ENCODE data around the gene EPB41L4A. TPM values are rescaled to one million over a fixed set of nuclear protein-coding genes. Genes with fewer than 3 reads are reported as not detected.
"Not testable (repeated sequence)": the region's sequence is repeated elsewhere in the genome, so short reads cannot be mapped to it uniquely, and the experiment has no call there.

Gene EPB41L4A
- total RNA-seq, 2 donors from 2014 or later = 0.27 TPM; not detected in 1

DNA sequence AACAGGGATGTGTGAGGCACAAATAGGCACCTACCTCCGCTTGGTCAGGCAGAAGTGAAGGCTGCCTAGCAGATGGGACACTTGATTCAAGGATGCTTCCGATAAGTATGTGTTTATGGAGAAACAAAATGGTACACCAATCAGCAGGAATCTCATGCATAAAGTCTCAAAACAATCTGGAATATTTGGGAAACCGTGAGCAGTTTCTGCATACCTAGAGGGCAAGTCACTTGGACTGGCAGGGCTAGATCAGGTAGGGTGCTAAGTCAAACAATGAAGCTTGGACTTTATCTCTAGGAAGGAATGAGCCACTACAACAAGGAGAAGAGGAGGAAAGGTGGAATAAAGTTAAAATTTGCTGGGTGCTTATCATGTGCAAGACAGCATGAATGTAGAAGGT is 5.5 kb downstream of the EPB41L4A start:
- Mint-ChIP-seq H3K9me3 (no peaks in the 10 kb centered on the region), H3K36me3 (no peaks in the 10 kb centered on the region), H3K27ac (no peak overlapping the region)
- ATAC-seq (no peak), DNase-seq (ENCODE audit: low spot score in 2 of 2) (no peak)

DNA sequence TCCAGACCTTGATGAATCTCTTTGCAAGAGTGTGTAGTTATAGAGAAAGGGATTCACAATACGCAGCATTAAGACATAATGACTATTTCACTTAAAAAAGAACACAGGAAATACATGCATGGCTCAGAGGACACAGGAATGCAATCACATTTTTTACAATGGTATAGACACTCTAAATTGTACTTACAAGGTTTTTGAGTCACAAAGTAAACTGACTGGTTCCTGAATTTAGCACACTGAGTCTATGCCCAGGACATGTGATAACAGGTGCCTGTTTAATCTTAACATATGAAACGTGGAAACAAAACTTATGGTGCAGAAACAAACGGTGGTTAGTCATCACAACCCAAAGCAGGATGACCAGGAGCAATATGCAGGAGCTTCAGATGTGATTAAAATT is 6.7 kb downstream of the EPB41L4A start:
- no peak overlapping the region for H3K27ac Mint-ChIP-seq
- H3K9me3 Mint-ChIP-seq = no peaks in the 10 kb centered on the region
- DNase-seq (ENCODE audit: low spot score in 2 of 2) (no peak), ATAC-seq (no peak)
- no peaks in the 10 kb centered on the region for H3K36me3 Mint-ChIP-seq

GRCh38 chr5:112411903-112412302 is 7.2 kb downstream of the EPB41L4A start:
- ATAC-seq = no peak
- Mint-ChIP-seq H3K36me3 (no peaks in the 10 kb centered on the region), H3K27ac (no peak overlapping the region), H3K9me3 (no peaks in the 10 kb centered on the region)
- no peak for DNase-seq (ENCODE audit: low spot score in 2 of 2)

DNA sequence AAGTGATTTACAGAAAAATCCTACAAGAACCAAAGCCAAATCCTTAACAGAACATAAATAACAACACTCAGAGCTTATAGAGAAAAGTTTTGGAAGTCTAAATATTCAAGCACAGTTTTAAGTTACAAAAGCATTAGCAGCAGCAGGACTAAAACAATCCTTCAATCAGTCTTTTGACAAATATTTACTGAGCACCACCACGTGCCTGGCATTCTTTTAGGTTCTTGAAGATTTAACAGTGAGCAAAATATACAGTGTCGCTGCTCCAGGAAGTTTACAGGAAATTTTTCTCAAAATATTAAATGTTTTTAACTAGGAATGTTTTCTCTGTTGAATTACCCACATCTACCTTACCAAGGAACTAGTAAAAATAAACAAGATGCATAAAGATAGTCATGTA is 11.4 kb downstream of the EPB41L4A start:
- ATAC-seq (no peak), DNase-seq (ENCODE audit: low spot score in 2 of 2) (no peak)
- no peaks in the 10 kb centered on the region for H3K36me3 Mint-ChIP-seq
- no peak overlapping the region for H3K27ac Mint-ChIP-seq
- H3K9me3 Mint-ChIP-seq = no peaks in the 10 kb centered on the region

DNA sequence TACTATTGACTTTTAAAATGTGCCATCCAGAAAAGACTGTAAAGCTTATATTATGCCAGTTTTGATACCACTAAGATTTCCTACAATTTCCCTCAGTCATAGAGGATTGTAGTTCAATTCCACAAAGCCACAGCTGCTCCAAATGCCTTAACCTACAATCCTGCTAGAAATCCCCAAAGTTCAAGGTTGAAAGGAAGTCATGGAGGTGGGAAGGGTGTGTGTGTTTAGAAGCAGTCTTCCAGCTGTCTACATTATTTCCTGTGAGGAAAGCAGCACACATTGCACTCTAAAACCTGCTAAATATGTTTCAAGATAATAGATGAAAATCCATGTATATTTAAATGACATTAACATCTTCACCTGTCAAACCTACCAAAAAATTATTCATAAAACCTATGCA is 11.8 kb downstream of the EPB41L4A start:
- ATAC-seq (no peak), DNase-seq (ENCODE audit: low spot score in 2 of 2) (no peak)
- H3K27ac Mint-ChIP-seq = no peak overlapping the region
- H3K9me3 Mint-ChIP-seq = no peaks in the 10 kb centered on the region
- no peaks in the 10 kb centered on the region for H3K36me3 Mint-ChIP-seq

- Mint-ChIP-seq H3K9me3 (no peaks in the 10 kb centered on the region), H3K27ac (no peak overlapping the region), H3K36me3 (no peaks in the 10 kb centered on the region)
- no peak for ATAC-seq
- DNase-seq (ENCODE audit: low spot score in 2 of 2) = no peak
Measured at GRCh38 chr5:112403069-112403468, 16.0 kb downstream of the EPB41L4A start.

GRCh38 chr5:112401924-112402323 is 17.2 kb downstream of the EPB41L4A start:
- no peak for ATAC-seq
- H3K36me3 Mint-ChIP-seq = no peaks in the 10 kb centered on the region
- H3K9me3 Mint-ChIP-seq = peaks cover 0 to 3% of the 10 kb centered on the region in 2 donors
- no peak for DNase-seq (ENCODE audit: low spot score in 2 of 2)
- H3K27ac Mint-ChIP-seq = no peak overlapping the region

DNA sequence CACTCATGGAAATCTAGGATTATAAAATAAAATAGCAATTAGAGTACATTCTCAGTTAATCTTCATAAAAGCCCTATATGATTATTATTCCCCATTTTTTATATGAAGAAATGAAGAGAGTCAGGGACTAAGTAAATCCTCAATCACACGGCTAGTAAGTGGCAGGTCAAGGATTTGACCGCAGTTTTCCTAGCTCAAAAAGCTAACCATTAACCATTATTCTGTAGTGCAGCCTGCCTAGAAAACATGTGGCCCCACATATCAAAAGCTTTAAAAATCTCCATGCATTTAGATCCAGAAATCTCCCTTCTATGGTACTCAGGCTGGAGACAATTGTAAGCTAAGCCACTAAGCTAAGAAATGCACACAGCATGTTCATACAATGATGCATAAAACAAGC is 21.4 kb downstream of the EPB41L4A start:
- no peak for ATAC-seq
- H3K36me3 Mint-ChIP-seq = peaks cover 0 to 4% of the 10 kb centered on the region in 2 donors
- no peak overlapping the region for H3K27ac Mint-ChIP-seq

DNA sequence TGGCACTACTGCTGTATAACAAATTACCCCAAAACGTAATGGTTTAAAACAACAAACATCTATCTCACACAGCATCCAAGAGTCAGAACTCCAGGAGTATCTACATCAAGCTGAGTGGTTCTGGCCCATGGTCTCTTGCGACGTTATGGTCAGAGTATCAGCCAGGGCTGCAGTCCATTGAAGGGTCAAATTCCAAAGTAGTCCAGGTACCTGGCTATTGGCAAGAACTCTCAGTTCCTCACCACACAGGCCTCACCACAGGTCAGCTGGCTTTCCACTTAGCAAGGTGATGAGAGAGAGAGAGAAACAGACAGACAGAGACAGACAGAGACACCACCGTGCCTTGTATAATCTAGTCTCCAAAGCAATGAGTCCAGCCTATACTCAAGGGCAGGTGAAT is 22.6 kb downstream of the EPB41L4A start:
- DNase-seq (ENCODE audit: low spot score in 2 of 2) = no peak
- no peak for ATAC-seq
- Mint-ChIP-seq H3K36me3 (peaks cover 0 to 4% of the 10 kb centered on the region in 2 donors), H3K27ac (no peak overlapping the region), H3K9me3 (peaks cover 0 to 3% of the 10 kb centered on the region in 2 donors)

More for the DNA sequence above, 21.4 kb downstream of the EPB41L4A start:
- DNase-seq (ENCODE audit: low spot score in 2 of 2) = no peak
- peaks cover 0 to 3% of the 10 kb centered on the region in 2 donors for H3K9me3 Mint-ChIP-seq

GRCh38 chr5:112395299-112395698 is 23.8 kb downstream of the EPB41L4A start:
- not testable (repeated sequence) for H3K9me3 Mint-ChIP-seq; DNase-seq (ENCODE audit: low spot score in 2 of 2); H3K36me3 Mint-ChIP-seq; ATAC-seq; H3K27ac Mint-ChIP-seq

DNA sequence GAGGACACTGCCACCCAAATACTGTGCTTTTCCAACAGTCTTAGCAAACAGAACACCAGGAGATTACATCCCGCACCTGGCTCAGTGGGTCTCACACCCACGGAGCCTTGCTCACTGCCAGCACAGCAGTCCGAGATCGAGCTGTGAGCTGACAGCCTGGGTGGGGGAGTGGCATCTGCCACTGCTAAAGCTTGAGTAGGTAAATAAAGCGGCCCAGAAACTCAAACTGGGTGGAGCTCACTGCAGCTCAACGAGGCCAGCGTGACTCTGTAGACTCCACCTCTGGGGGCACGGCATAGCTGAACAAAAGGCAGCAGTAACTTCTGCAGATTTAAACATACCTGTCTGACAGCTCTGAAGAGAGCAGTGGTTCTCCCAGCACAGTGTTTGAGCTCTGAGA is 28.8 kb downstream of the EPB41L4A start:
- Mint-ChIP-seq H3K9me3 (no peaks in the 10 kb centered on the region), H3K27ac (no peak overlapping the region), H3K36me3 (peaks cover 0 to 4% of the 10 kb centered on the region in 2 donors)
- no peak for ATAC-seq
- no peak for DNase-seq (ENCODE audit: low spot score in 2 of 2)

GRCh38 chr5:112388739-112389138 is 30.3 kb downstream of the EPB41L4A start:
- Mint-ChIP-seq H3K27ac (no peak overlapping the region), H3K9me3 (no peaks in the 10 kb centered on the region), H3K36me3 (peaks cover 0 to 4% of the 10 kb centered on the region in 2 donors)
- ATAC-seq (no peak), DNase-seq (ENCODE audit: low spot score in 2 of 2) (no peak)

DNA sequence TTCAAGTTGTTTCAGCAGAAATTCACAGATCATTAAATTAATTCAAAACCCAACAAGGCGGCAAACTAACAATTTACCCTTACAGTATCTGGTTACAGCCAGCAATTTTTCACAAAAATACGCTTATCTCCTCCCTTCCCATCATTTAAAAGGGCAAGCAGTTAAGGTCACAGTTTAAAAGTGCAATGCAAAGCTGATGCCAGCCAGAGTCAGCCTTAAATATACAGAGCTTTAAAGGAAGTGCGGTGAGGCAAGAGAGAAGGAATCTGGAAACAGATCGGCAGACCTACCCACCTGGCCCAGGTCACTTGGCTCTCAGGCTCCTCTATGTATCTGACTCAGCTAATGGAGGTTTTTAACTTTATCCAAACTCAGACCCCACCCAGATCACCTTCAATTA is 31.0 kb downstream of the EPB41L4A start:
- Mint-ChIP-seq H3K27ac (no peak overlapping the region), H3K9me3 (no peaks in the 10 kb centered on the region), H3K36me3 (peaks cover 0 to 4% of the 10 kb centered on the region in 2 donors)
- ATAC-seq (no peak), DNase-seq (ENCODE audit: low spot score in 2 of 2) (no peak)

DNA sequence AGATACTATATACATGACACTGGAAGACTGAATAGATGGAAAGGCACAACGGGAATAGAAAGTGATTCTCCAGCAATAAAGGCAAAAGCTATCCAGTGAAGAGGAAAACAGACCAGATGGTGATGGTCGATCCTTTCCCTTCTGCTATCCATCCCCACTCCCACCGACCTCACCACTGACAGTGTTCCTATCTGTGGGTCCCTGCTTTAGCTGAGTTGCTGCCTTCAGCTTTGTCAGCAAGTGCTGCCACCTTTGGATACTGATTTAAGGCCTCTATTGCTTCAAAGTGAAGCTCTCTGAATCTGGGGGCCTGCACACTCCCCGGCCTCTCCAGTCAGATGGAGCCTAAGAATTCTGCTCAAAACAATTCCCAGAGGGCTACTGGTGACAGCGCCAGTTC is 32.3 kb downstream of the EPB41L4A start:
- H3K9me3 Mint-ChIP-seq = no peaks in the 10 kb centered on the region

GRCh38 chr5:112385969-112386368 is 33.1 kb downstream of the EPB41L4A start:
- Mint-ChIP-seq H3K9me3 (no peaks in the 10 kb centered on the region), H3K27ac (no peak overlapping the region), H3K36me3 (no peaks in the 10 kb centered on the region)
- DNase-seq (ENCODE audit: low spot score in 2 of 2) = no peak
- ATAC-seq = no peak

More for the DNA sequence above, 32.3 kb downstream of the EPB41L4A start:
- DNase-seq (ENCODE audit: low spot score in 2 of 2) (no peak), ATAC-seq (no peak)
- Mint-ChIP-seq H3K27ac (no peak overlapping the region), H3K36me3 (no peaks in the 10 kb centered on the region)

DNA sequence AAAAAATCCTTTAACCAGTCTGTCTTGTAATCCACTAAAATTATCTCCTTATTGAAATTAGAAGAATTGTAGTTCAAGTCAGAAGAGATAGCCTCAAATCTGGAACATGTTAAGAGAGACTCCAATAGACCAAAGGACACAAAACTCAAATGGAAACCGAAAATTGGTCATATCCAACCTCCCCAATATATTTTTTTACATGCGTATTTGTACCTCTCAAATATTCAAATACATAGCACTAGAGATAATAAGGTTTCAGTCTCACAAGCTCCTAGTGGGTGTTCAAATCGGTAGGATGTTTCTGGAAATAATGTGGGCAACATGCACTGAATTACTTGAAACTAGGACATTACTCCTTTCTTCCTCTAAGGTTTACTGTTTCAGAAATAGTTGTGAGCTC is 33.5 kb downstream of the EPB41L4A start:
- H3K9me3 Mint-ChIP-seq = no peaks in the 10 kb centered on the region
- H3K36me3 Mint-ChIP-seq = no peaks in the 10 kb centered on the region
- H3K27ac Mint-ChIP-seq = no peak overlapping the region
- DNase-seq (ENCODE audit: low spot score in 2 of 2) (no peak), ATAC-seq (no peak)

GRCh38 chr5:112384523-112384922 is 34.6 kb downstream of the EPB41L4A start:
- Mint-ChIP-seq H3K9me3 (no peaks in the 10 kb centered on the region), H3K36me3 (no peaks in the 10 kb centered on the region)

DNA sequence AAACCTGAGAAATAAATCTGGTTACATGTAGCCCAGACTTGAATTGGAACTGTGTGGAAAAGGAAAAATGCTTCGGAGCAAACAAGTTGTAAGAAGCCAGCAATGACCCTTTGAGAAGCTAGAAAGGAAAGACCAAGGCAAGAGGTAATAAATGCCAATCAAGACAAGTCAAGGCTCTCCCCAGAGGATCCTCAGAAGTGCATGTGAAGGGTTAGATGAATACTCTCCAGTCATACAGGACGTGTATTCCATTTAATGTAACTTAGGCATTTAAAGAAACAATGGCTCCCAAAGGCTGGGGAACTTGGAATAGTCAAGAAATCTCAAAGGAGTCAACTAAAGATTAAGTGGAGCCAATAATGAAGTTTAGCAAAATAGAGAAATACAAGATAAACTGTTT is 36.2 kb downstream of the EPB41L4A start:
- no peak for DNase-seq (ENCODE audit: low spot score in 2 of 2)
- Mint-ChIP-seq H3K27ac (no peak overlapping the region), H3K9me3 (no peaks in the 10 kb centered on the region), H3K36me3 (no peaks in the 10 kb centered on the region)
- no peak for ATAC-seq

More at GRCh38 chr5:112384523-112384922, 34.6 kb downstream of the EPB41L4A start:
- ATAC-seq (no peak), DNase-seq (ENCODE audit: low spot score in 2 of 2) (no peak)
- H3K27ac Mint-ChIP-seq = no peak overlapping the region

GRCh38 chr5:112381521-112381920 is 37.6 kb downstream of the EPB41L4A start:
- no peaks in the 10 kb centered on the region for H3K9me3 Mint-ChIP-seq
- DNase-seq (ENCODE audit: low spot score in 2 of 2) (no peak), ATAC-seq (no peak)
- H3K36me3 Mint-ChIP-seq = no peaks in the 10 kb centered on the region
- H3K27ac Mint-ChIP-seq = no peak overlapping the region

All from activated naive CD4-positive, alpha-beta T cell treated with anti-CD3 and anti-CD28 coated beads, Interleukin-2, amount 50 U/mL, for 72 hours (primary cell).